ENCODE data around the gene ZNF701. TPM values are rescaled to one million over a fixed set of nuclear protein-coding genes. Genes with fewer than 3 reads are reported as not detected.

Gene ZNF701
- polyA plus RNA-seq, 1 of the 3 experiments (the other 2 are of a cell fraction), result 3.8 TPM

DNA sequence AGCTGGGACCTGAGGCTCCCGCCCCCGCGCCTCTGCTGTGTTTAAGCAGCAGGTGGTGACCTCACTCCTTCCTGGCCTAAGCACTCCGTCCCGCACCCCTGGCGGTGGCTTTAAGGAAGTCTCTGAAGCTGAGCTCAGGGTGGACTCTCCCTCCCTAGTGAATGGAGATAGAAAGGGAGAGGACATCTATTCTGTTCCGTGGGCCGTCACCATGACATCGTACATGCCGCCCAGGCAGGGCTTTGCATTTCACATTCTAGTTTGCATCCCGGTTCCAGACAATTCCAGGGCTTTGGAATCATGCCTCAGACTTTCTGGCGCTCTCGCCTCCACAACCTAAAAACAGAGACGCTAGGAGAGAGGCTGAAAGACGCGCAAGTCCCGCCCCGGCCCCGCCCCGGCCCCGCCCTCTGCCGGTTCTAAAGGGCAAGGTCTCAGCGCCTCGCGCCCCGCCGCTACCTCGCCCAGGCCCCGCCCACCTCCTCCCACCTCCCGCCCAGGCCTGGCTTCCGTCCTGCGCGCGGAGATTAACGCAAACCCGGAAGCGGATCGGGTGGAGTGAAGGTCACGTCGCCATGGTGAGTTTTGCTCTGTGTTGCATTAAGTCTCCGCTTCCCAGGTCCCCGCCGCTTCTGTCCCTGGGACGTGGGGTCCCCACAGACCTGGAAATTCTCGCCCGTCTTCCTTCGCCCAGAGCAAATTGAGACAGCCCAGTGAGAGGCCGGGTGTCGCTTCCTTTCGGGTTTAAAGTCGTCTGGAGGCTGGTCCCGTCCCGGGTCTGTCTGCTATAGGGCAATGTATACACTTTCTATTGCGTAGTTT is 42.7 kb upstream of the ZNF701 start, which contains the start of gene ZNF808 (continued):
- TF ChIP-seq, protein P1, sequence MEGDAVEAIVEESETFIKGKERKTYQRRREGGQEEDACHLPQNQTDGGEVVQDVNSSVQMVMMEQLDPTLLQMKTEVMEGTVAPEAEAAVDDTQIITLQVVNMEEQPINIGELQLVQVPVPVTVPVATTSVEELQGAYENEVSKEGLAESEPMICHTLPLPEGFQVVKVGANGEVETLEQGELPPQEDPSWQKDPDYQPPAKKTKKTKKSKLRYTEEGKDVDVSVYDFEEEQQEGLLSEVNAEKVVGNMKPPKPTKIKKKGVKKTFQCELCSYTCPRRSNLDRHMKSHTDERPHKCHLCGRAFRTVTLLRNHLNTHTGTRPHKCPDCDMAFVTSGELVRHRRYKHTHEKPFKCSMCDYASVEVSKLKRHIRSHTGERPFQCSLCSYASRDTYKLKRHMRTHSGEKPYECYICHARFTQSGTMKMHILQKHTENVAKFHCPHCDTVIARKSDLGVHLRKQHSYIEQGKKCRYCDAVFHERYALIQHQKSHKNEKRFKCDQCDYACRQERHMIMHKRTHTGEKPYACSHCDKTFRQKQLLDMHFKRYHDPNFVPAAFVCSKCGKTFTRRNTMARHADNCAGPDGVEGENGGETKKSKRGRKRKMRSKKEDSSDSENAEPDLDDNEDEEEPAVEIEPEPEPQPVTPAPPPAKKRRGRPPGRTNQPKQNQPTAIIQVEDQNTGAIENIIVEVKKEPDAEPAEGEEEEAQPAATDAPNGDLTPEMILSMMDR (IDR thresholded peaks at IDR 0.05), result peak; percentile 60

DNA sequence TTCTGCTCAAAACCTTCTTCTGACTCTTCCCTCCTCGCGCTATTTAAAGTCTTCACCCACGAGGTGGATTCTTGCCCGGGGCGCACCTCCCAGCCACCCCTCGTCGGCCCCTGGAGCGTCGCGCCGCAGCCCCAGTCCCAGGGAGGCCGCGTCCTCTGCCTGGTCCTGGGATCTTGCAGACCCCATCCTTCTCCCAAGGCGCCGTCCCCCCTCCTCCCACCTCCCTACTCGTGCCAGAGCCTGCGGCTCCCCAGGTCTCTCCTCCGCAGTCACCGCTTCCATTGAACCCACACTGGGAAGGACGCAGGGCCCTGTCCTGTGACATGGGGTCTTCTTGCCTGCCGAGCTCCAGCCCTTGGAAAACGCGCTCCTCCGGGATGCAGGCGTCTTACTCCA is 42.1 kb upstream of the ZNF701 start:
- no peaks in the 10 kb centered on the region for H4K20me1 ChIP-seq (ENCODE audit: insufficient read depth)
- H3K27ac ChIP-seq (ENCODE audit: low read depth in 2 of 2, low read length in 1 of 2), result peak overlapping the region; percentile 75 to 76
- POLR2A ChIA-PET, result interaction anchor here (0.5 kb wide), 1 partner anchor 206 kb away, joined by 3 read pairs; no protein-coding TSS in a partner anchor
- no peaks in the 10 kb centered on the region for H3K27me3 ChIP-seq (ENCODE audit: insufficient read depth)
- peak overlapping the region; percentile 89 for H3K9ac ChIP-seq
- H3K9me3 ChIP-seq, result no peaks in the 10 kb centered on the region
- H3F3A ChIP-seq (replicated peaks; ENCODE audit: insufficient read depth), result peaks cover 11% of the 10 kb centered on the region
- TF ChIP-seq, protein P2, sequence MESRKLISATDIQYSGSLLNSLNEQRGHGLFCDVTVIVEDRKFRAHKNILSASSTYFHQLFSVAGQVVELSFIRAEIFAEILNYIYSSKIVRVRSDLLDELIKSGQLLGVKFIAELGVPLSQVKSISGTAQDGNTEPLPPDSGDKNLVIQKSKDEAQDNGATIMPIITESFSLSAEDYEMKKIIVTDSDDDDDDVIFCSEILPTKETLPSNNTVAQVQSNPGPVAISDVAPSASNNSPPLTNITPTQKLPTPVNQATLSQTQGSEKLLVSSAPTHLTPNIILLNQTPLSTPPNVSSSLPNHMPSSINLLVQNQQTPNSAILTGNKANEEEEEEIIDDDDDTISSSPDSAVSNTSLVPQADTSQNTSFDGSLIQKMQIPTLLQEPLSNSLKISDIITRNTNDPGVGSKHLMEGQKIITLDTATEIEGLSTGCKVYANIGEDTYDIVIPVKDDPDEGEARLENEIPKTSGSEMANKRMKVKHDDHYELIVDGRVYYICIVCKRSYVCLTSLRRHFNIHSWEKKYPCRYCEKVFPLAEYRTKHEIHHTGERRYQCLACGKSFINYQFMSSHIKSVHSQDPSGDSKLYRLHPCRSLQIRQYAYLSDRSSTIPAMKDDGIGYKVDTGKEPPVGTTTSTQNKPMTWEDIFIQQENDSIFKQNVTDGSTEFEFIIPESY (IDR thresholded peaks at IDR 0.05; ENCODE audit: borderline replicate concordance, low read depth), result no peak
- H3K36me3 ChIP-seq (replicated peaks in 1 of 2; ENCODE audit: control insufficient read depth in 1 of 2, insufficient read depth in 2 of 2, low read length in 1 of 2), result no peaks in the 10 kb centered on the region
- peak overlapping the region; percentile 93 for H2AFZ ChIP-seq (ENCODE audit: low read depth)
- peak; percentile 45 for DNase-seq
- no peaks in the 10 kb centered on the region for H3K9me2 ChIP-seq
- peaks cover 23% of the 10 kb centered on the region for H3K79me2 ChIP-seq (ENCODE audit: insufficient read depth)
- peak overlapping the region; percentile 73 to 78 for H3K4me3 ChIP-seq (ENCODE audit: low read depth in 2 of 2, low read length in 1 of 2)
- WGBS (ENCODE audit: low lambda C conversion rate), result 4% methylated on average over 25 of the region's 25 CpGs
- H3K4me1 ChIP-seq (ENCODE audit: control insufficient read depth in 1 of 2, insufficient read depth in 2 of 2, low read depth in 1 of 2, low read length in 1 of 2), result peaks cover 0 to 10% of the 10 kb centered on the region in 2 experiments; a peak in 1 of 4 replicates
- CTCF ChIA-PET, result no interaction called here
- peak overlapping the region; percentile 83 for H3K4me2 ChIP-seq

DNA sequence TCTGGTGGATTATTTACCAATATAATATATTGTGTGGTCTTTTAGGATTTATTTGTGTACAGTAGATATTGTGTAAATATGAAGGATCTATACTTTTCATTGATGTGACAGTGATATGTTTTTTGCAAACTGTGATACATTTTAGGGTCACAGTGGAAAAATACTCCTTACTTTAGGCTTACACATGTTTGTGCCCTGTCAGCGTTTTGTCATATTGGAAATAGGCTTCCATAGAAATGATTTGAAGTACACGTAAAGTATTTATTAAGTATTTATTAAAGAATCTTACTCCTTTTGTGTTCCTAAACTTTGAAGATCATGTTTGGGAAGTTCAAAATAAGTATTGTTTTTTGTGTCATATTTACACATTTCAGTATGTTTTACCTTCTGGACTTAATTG is 37.6 kb upstream of the ZNF701 start:
- POLR2A ChIA-PET, result no interaction called here
- CTCF ChIA-PET, result no interaction called here
- H3K9me3 ChIP-seq, result no peaks in the 10 kb centered on the region
- H3K9me2 ChIP-seq, result no peaks in the 10 kb centered on the region
- WGBS (ENCODE audit: low lambda C conversion rate), result 88% methylated on average over 2 of the region's 2 CpGs
- no peaks in the 10 kb centered on the region for H3K27me3 ChIP-seq (ENCODE audit: insufficient read depth)
- H3K27ac ChIP-seq (ENCODE audit: low read depth in 2 of 2, low read length in 1 of 2), result no peak overlapping the region
- H3K79me2 ChIP-seq (ENCODE audit: insufficient read depth), result peaks cover 23% of the 10 kb centered on the region
- DNase-seq, result no peak
- H4K20me1 ChIP-seq (ENCODE audit: insufficient read depth), result no peaks in the 10 kb centered on the region
- H3K4me3 ChIP-seq (ENCODE audit: low read depth in 2 of 2, low read length in 1 of 2), result no peak overlapping the region
- H3F3A ChIP-seq (replicated peaks; ENCODE audit: insufficient read depth), result peaks cover 5% of the 10 kb centered on the region
- H3K4me1 ChIP-seq (ENCODE audit: control insufficient read depth in 1 of 2, insufficient read depth in 2 of 2, low read depth in 1 of 2, low read length in 1 of 2), result peaks cover 0 to 10% of the 10 kb centered on the region in 2 experiments; a peak in 1 of 4 replicates
- H3K36me3 ChIP-seq (replicated peaks in 1 of 2; ENCODE audit: control insufficient read depth in 1 of 2, insufficient read depth in 2 of 2, low read length in 1 of 2), result peaks cover 0 to 5% of the 10 kb centered on the region in 2 experiments
- H2AFZ ChIP-seq (ENCODE audit: low read depth), result no peak overlapping the region
- H3K4me2 ChIP-seq, result no peak overlapping the region
- no peak overlapping the region for H3K9ac ChIP-seq
- TF ChIP-seq RFX5 (IDR thresholded peaks at IDR 0.05; ENCODE audit: low read length) (no peak), MXI1 (IDR thresholded peaks at IDR 0.05; ENCODE audit: low read depth, low read length) (no peak), FOXJ3 (CRISPR knock-in tag; IDR thresholded peaks at IDR 0.05) (no peak), FOSL2 (IDR thresholded peaks at IDR 0.05; ENCODE audit: borderline replicate concordance, low read depth) (no peak), JUND (IDR thresholded peaks at IDR 0.05) (no peak), MEF2A (IDR thresholded peaks at IDR 0.05; ENCODE audit: borderline replicate concordance, low read depth) (no peak), TEAD4 (IDR thresholded peaks at IDR 0.05; ENCODE audit: borderline replicate concordance, insufficient read depth) (no peak)
- TF ChIP-seq, protein P3, sequence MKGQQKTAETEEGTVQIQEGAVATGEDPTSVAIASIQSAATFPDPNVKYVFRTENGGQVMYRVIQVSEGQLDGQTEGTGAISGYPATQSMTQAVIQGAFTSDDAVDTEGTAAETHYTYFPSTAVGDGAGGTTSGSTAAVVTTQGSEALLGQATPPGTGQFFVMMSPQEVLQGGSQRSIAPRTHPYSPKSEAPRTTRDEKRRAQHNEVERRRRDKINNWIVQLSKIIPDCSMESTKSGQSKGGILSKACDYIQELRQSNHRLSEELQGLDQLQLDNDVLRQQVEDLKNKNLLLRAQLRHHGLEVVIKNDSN (IDR thresholded peaks at IDR 0.05; ENCODE audit: borderline replicate concordance, low read depth), result no peak
- TF ChIP-seq, protein P2 (IDR thresholded peaks at IDR 0.05; ENCODE audit: borderline replicate concordance, low read depth), result no peak
- TF ChIP-seq, protein P4, sequence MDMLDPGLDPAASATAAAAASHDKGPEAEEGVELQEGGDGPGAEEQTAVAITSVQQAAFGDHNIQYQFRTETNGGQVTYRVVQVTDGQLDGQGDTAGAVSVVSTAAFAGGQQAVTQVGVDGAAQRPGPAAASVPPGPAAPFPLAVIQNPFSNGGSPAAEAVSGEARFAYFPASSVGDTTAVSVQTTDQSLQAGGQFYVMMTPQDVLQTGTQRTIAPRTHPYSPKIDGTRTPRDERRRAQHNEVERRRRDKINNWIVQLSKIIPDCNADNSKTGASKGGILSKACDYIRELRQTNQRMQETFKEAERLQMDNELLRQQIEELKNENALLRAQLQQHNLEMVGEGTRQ (IDR thresholded peaks at IDR 0.05; ENCODE audit: borderline replicate concordance, low read depth, low read length), result no peak

Data from SK-N-SH (cell line).